ENCODE data around the gene LMBR1. TPM values are rescaled to one million over a fixed set of nuclear protein-coding genes. Genes with fewer than 3 reads are reported as not detected.
"Not testable (repeated sequence)": the region's sequence is repeated elsewhere in the genome, so short reads cannot be mapped to it uniquely, and the experiment has no call there.

LMBR1 gene
- polyA plus RNA-seq, 4 donors = 39.4 to 46.9 (median 43.3) TPM

DNA sequence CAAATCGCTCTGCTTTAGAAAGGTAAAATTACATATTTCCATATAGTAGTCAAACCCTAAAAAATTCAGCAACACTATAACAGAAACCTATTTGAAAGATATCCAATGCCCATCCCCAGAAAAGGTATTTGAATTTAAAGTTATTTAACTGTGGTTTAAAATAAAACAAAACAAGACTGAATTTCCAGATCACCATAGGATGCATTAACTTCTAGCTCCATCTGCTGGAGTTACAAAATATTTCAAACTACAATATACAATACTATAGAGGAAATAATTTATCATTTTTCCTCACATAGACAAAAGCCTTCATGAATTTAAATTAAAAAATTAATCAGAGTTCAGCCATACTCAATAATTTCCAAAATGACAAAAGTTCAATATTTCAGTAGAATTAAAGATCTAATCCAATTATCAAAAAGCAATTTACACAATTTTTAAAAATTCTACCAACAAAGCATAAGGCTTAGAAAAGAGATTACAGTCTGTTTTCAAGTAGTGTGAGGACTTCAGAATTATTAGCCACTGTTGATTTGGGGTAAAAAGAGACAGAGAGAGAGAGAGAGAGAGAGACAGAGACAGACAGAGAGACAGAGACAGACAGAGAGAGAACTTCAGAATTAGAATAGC lies 75.9 kb downstream of the LMBR1 start:
- peak in 1 of 4 donors; percentile 12 for DNase-seq (ENCODE audit: low read depth in 4 of 4, low spot score in 2 of 4)

DNA sequence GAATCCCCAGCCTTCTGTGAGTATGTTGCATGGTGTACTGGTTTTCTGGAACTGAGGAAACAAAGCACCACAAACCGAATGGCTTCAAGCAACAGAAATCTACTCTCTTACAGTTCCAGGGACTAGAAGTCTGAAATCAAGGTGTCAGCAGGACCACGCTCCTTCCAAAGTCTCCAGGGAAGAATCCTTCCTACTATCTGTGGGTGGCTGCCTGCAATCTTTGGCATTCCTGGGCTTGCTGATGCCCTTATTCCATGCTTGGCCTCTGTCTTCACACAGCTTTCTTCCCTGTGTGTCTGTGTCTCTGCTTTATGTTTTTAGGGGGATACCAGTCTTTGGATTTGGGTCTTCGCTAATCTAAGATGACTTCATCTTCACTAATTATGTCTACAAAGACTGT lies 81.3 kb downstream of the LMBR1 start:
- no peak for DNase-seq (ENCODE audit: low read depth in 4 of 4, low spot score in 2 of 4)

- not testable (repeated sequence) for DNase-seq (ENCODE audit: low read depth in 4 of 4, low spot score in 2 of 4)
Measured at GRCh38 chr7:156803656-156804055, 89.3 kb downstream of the LMBR1 start.

DNA sequence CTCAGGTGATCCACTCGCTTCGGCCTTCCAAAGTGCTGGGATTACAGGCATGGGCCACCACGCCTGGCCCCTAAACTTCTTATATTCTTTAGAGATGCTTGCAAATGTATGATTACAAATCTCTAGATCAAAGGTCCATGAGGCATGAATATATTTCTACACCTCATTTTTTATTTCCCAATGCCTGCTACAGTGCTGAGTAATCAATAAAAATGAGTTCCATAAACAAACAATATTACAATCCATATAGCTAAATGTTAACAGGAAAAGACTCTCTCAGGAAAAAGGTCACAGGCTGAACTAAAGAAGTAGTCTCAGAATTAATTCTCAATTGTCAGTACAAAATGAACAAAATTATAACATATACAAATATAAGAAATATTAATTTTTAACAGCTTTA lies 90.8 kb downstream of the LMBR1 start:
- no peak for DNase-seq (ENCODE audit: low read depth in 4 of 4, low spot score in 2 of 4)

GRCh38 chr7:156795415-156795814 lies 97.6 kb downstream of the LMBR1 start:
- DNase-seq (ENCODE audit: low read depth in 4 of 4, low spot score in 2 of 4) = no peak

DNA sequence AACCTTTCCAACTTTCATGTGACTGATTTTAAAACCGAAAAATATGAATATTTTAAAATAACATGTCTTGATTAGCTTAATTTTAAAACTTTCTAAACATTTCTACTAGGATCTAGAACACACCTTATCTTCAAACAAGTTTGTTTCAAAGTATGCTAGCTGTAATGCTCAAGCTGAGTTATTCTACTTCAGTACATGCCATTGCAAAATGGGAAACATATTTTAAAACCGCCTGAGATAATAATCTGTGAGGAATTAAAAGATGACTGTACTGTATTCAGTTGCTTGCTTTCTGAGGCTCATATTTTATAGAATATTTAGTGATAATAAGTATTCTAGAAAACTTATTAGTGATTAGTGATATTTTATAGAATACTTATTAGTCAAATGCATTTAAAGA lies 99.6 kb downstream of the LMBR1 start:
- DNase-seq (ENCODE audit: low read depth in 4 of 4, low spot score in 2 of 4) = no peak

GRCh38 chr7:156792611-156793010 lies 100.4 kb downstream of the LMBR1 start:
- no peak for DNase-seq (ENCODE audit: low read depth in 4 of 4, low spot score in 2 of 4)

- no peak for DNase-seq (ENCODE audit: low read depth in 4 of 4, low spot score in 2 of 4)
Measured at GRCh38 chr7:156791241-156791640, 101.7 kb downstream of the LMBR1 start.

DNA sequence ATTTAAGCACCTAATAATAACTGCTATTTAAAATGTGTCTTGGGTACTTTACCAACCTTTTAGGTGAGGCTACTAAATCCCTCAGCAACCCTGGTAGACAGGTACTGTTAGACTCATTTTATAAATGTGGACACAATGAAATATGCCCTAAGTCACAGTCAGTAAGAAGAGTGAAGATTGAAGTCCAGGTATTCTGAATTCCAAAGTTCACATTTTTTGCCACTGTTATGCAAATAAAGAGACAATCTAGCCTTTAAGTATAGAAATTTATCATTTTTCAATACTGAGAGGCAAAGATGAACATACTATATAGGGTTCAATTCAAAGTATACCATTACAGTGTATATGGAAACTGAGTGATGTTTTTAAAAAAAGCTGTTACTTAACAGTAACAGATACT lies 102.7 kb downstream of the LMBR1 start:
- DNase-seq (ENCODE audit: low read depth in 4 of 4, low spot score in 2 of 4) = no peak

DNA sequence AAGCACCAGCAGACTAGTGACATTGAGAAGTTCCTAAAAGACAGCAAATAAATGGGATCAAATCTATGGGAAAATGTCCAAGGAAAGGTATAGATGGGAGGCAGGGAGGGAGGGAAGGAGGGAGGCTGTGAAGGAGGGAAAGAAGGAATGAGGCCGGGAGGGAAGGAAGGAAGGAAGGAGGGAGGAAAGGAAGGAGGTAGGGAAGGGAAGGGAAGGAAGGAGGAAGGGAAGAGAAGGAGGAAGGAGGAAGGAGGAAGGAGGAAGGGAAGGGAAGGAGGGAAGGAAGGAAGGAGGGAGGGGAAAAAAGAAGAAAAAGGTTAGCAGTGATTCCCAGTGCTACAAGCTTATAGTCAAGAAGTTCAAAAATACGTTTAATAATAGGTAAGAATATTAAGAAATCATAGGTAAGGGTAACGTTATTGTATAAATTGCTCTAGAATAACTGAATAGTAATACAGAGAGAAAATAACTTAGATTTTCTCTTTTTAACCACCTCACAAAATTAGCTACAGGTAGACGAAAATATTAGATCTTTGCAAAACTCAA lies 106.9 kb downstream of the LMBR1 start:
- no peak for DNase-seq (ENCODE audit: low read depth in 4 of 4, low spot score in 2 of 4)

DNA sequence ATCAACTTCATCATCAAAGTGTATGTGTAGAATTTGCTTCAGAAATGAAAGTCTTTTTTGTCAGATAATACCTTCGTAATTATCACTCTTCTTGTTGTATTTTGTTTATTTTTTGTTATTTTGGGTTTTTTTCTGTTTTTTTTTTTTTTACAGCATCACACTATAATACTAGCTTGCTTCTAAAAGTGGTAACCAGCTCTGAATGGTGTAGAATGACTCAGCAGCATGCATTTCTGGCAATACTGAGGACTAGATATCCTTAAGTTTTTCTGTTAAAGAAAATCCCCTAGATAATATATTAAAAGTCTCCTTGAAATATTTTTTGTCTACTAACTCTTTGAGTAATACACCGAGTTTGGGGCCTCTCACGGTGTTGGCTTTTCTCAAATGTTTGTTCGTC lies 109.1 kb downstream of the LMBR1 start:
- no peak for DNase-seq (ENCODE audit: low read depth in 4 of 4, low spot score in 2 of 4)

DNA sequence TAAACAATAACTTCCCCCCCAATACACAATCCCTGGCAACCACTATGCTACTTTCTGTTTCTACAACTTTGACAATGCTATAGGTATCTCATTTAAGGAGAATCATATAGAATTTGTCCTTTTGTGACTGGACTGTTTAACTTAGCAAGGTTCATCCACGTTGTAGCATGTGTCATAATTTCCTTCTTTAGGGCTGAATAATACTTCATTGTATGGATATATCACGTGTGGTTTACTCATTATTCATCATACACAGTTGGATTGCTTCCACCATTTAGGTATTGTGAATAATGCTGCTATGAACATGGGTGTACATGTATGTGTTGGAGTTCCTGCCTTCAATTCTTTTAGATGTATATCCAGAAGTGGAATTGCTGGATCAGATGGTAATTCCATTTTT lies 111.0 kb downstream of the LMBR1 start:
- DNase-seq (ENCODE audit: low read depth in 4 of 4, low spot score in 2 of 4) = no peak

GRCh38 chr7:156780724-156781455 lies 112.1 kb downstream of the LMBR1 start:
- DNase-seq (ENCODE audit: low read depth in 4 of 4, low spot score in 2 of 4) = no peak

DNA sequence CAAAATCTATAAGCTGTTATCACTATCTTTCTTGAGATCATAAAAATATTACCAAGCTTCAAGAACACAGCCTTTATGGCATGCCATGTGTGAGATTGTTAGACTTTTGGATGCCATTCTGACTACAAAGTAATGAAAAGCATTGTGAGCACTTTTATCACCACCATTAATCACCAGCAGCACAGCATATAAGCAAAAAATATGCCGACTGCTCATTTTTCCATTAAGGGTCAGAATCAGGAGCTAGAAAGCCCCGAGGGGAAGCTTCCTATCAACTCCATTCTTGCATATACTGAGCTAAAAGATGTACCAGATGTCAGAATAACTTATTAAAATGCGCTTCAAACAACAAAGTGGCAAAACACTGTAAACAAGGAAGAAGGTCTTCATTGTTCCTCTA lies 114.3 kb downstream of the LMBR1 start:
- no peak for DNase-seq (ENCODE audit: low read depth in 4 of 4, low spot score in 2 of 4)

GRCh38 chr7:156778201-156778600 lies 114.8 kb downstream of the LMBR1 start:
- no peak for DNase-seq (ENCODE audit: low read depth in 4 of 4, low spot score in 2 of 4)

GRCh38 chr7:156777364-156778069 lies 115.5 kb downstream of the LMBR1 start:
- DNase-seq (ENCODE audit: low read depth in 4 of 4, low spot score in 2 of 4) = no peak

GRCh38 chr7:156776527-156776926 lies 116.5 kb downstream of the LMBR1 start:
- DNase-seq (ENCODE audit: low read depth in 4 of 4, low spot score in 2 of 4) = no peak

DNA sequence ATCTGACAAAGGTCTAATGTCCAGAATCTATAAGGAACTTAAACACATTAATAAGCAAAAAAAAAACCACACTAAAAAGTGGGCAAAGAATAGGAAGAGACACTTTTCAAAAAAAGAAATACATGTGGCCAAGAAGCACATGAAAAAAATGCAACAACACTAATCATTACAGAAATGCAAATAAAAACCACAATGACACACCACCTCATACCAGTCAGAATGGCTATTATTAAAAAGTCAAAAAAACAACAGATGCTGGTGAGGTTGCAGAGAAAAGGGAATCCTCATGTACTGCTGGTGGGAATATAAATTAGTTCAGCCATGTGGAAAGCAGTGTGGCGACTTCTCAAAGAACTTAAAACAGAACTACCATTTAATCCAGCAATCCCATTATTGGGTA lies 119.0 kb downstream of the LMBR1 start:
- DNase-seq (ENCODE audit: low read depth in 4 of 4, low spot score in 2 of 4) = no peak

GRCh38 chr7:156772725-156773124 lies 120.3 kb downstream of the LMBR1 start:
- DNase-seq (ENCODE audit: low read depth in 4 of 4, low spot score in 2 of 4) = no peak

DNA sequence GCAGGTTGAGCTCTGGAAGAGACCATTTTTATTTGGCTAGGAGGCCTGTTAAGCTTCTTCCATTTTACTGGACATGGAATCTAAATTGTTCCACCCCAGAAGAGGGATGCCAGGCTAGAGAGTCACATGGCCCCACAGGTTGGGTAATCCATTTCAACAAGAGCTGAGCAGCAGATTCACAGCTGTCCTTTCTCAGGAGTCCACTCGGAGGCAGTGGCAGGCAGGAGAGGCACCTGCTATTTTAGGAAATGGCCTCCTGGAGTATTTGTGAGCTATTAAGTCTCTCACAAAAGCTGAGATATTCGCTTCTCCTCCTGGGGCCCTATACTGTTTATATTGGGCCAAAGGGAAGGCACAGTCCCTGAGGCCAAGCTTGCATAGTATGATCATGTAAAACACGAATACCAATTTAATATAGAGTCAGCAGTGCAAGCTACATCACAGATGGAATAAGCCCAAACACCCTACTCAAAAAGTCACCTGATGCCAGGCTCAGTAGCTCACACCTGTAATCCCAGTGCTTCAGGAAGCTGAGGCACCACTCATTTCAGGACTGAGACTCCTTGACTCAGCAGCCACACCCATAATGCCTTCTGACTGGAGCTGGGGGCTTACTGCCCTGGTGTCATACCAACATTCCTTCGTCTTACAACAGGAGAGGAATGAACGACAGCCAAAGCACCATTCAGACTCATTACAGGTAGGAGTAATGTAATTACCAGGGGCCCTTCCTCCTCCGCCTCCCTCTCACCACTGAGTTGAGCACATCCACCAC lies 124.1 kb downstream of the LMBR1 start:
- no peak for DNase-seq (ENCODE audit: low read depth in 4 of 4, low spot score in 2 of 4)

DNA sequence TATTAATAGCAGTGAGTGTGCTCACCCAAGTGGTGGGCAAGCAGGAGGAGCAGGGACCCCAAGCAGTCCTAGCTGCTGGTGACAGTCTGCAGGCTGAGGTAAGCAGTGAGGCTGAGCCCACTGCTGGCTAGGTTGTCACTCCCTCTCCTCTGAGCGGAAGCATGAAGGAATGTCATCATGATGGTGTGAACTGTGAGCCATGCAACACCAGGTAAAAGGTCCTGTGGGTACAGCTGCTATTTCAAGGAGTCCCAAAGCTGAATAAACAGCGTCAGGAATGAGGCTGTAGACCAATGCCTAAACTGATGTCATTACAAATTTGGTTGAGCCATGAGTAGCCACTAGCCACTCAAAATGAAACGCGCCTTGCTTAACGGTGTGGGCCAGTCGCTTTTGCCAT lies 126.3 kb downstream of the LMBR1 start:
- DNase-seq (ENCODE audit: low read depth in 4 of 4, low spot score in 2 of 4) = no peak

Data from left renal cortex interstitium (tissue), 4 donors.